SU-DHL-6 (cell line): ENCODE results near the gene RBM33.

Experiments used
- EZH2phosphoT487 ChIP-seq: fragments of 200-600 bp; sonication (generic), shearing (Covaris generic); conservative IDR thresholded peaks from 2 replicates; pipeline ENCODE4 v1.6.1; 2018; ENCODE audit warnings: mild to moderate bottlenecking, antibody characterized with exemption, low read length, moderate library complexity, mixed read lengths
- TF ChIP-seq, protein P1 (sequence below): fragments of 200-600 bp; sonication (generic); IDR thresholded peaks from one replicate; pipeline ENCODE4 v1.5.1; 2017; ENCODE audit warnings: antibody characterized with exemption, mild to moderate bottlenecking, low read length, moderate library complexity; ENCODE audit not compliant: insufficient read depth, poor library complexity, severe bottlenecking

GRCh38 chr7:155791214-155791737, 146.8 kb downstream of the RBM33 start:
- TF ChIP-seq, protein P1, sequence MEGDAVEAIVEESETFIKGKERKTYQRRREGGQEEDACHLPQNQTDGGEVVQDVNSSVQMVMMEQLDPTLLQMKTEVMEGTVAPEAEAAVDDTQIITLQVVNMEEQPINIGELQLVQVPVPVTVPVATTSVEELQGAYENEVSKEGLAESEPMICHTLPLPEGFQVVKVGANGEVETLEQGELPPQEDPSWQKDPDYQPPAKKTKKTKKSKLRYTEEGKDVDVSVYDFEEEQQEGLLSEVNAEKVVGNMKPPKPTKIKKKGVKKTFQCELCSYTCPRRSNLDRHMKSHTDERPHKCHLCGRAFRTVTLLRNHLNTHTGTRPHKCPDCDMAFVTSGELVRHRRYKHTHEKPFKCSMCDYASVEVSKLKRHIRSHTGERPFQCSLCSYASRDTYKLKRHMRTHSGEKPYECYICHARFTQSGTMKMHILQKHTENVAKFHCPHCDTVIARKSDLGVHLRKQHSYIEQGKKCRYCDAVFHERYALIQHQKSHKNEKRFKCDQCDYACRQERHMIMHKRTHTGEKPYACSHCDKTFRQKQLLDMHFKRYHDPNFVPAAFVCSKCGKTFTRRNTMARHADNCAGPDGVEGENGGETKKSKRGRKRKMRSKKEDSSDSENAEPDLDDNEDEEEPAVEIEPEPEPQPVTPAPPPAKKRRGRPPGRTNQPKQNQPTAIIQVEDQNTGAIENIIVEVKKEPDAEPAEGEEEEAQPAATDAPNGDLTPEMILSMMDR, result no peak
- TF ChIP-seq EZH2phosphoT487, result no peak
